HG03280 (cell line): ENCODE data around the gene NOTCH4.
"Not testable (repeated sequence)": the region's sequence is repeated elsewhere in the genome, so short reads cannot be mapped to it uniquely, and the experiment has no call there.

Experiments
- ATAC-seq: cut with Tn5 transposase; IDR thresholded peaks from one replicate; pipeline ENCODE4 v1.9.1; 2021; ENCODE audit warnings: mild to moderate bottlenecking, moderate library complexity; ENCODE audit not compliant: unreplicated experiment

Gene NOTCH4

GRCh38 chr6:32194825-32195651 lies 28.8 kb downstream of the NOTCH4 start:
- no peak for ATAC-seq

GRCh38 chr6:32194388-32194787 lies 29.5 kb downstream of the NOTCH4 start:
- no peak for ATAC-seq

- not testable (repeated sequence) for ATAC-seq
Observed at GRCh38 chr6:32193096-32193495, 30.8 kb downstream of the NOTCH4 start.

- no peak for ATAC-seq
Observed at GRCh38 chr6:32192608-32193039, 31.2 kb downstream of the NOTCH4 start, which contains the start of gene GPSM3. TSS of gene GPSM3 (minus strand) at chr6:32192643. CDS start at chr6:32192513, 130 bp downstream.

- ATAC-seq, result no peak
Observed at GRCh38 chr6:32191696-32192607, 31.9 kb downstream of the NOTCH4 start.

GRCh38 chr6:32190911-32191677 lies 32.8 kb downstream of the NOTCH4 start:
- ATAC-seq, result no peak

- ATAC-seq, result peak; percentile 68
Observed at GRCh38 chr6:32190054-32190851, 33.6 kb downstream of the NOTCH4 start, which contains the start of gene PBX2. TSS of gene PBX2 (minus strand) at chr6:32190202. CDS start at chr6:32189915, 287 bp downstream.

- no peak for ATAC-seq
Observed at GRCh38 chr6:32189742-32190053, 34.2 kb downstream of the NOTCH4 start.

- ATAC-seq, result no peak
Observed at GRCh38 chr6:32189069-32189741, 34.7 kb downstream of the NOTCH4 start.

GRCh38 chr6:32188381-32189068 lies 35.3 kb downstream of the NOTCH4 start:
- ATAC-seq, result no peak

- not testable (repeated sequence) for ATAC-seq
Observed at GRCh38 chr6:32187725-32188380, 36.0 kb downstream of the NOTCH4 start.

GRCh38 chr6:32187009-32187709 lies 36.7 kb downstream of the NOTCH4 start:
- no peak for ATAC-seq

- not testable (repeated sequence) for ATAC-seq
Observed at GRCh38 chr6:32186151-32186840, 37.6 kb downstream of the NOTCH4 start.

GRCh38 chr6:32185681-32186131 lies 38.2 kb downstream of the NOTCH4 start:
- not testable (repeated sequence) for ATAC-seq

- ATAC-seq, result no peak
Observed at GRCh38 chr6:32184084-32184640, 39.7 kb downstream of the NOTCH4 start, which contains the start of gene AGER. TSS of gene AGER (minus strand) at chr6:32184253. CDS start at chr6:32184222, 31 bp downstream.

GRCh38 chr6:32183483-32184083 lies 40.3 kb downstream of the NOTCH4 start:
- ATAC-seq, result no peak
